Keratinocyte (primary cell): ENCODE measurements around the gene CHSY3. TPM values are rescaled to one million over a fixed set of nuclear protein-coding genes. Genes with fewer than 3 reads are reported as not detected.

Experiments
- DNase-seq: peaks from one replicate; pipeline ENCODE4 v3.0.0-alpha.2; 2011; ENCODE audit warnings: low read depth, missing footprints, low spot score
- FAIRE-seq: peaks from 2 replicates; lab custom pipeline; 2011; peaks lifted over from hg19 to GRCh38; lab: Jason Lieb, UNC
- H2AFZ ChIP-seq: 2 replicates; pipeline ENCODE4 v1.6.0; 2012; ENCODE audit warnings: low read length, control low read depth, inconsistent platforms; ENCODE audit not compliant: control insufficient read depth
- H3K27ac ChIP-seq: 2 replicates; pipeline ENCODE4 v1.5.1; 2011; ENCODE audit warnings: low read length; ENCODE audit not compliant: control insufficient read depth, insufficient read depth
- H3K27me3 ChIP-seq: 3 replicates; pipeline ENCODE4 v1.6.0; 2011; ENCODE audit warnings: low read length; ENCODE audit not compliant: control insufficient read depth, insufficient read depth; ENCODE audit errors: extremely low read depth
- H3K36me3 ChIP-seq, 2 experiments: 2 replicates in 1 of 2; 3 replicates in 1 of 2; pipeline ENCODE4 v1.5.1; 2011; ENCODE audit warnings: low read length in 2 of 2, mild to moderate bottlenecking in 1 of 2; ENCODE audit not compliant: control insufficient read depth in 2 of 2, insufficient read depth in 2 of 2; ENCODE audit errors: extremely low read depth in 1 of 2
- H3K4me1 ChIP-seq: 3 replicates; pipeline ENCODE4 v1.5.1; 2011; ENCODE audit warnings: low read length; ENCODE audit not compliant: control insufficient read depth, insufficient read depth; ENCODE audit errors: extremely low read depth
- H3K4me2 ChIP-seq: 3 replicates; pipeline ENCODE4 v1.6.0; 2011; ENCODE audit warnings: low read depth, low read length; ENCODE audit not compliant: control insufficient read depth, insufficient read depth; ENCODE audit errors: extremely low read depth
- H3K4me3 ChIP-seq, 3 experiments: fragments of 200-600 bp in 1 of 3; sonication (generic) in 1 of 3; 2 replicates in 2 of 3; 3 replicates in 1 of 3; pipeline ENCODE4 v1.5.1; 2011 to 2016; ENCODE audit warnings: low read length in 3 of 3, mild to moderate bottlenecking in 3 of 3, control low read depth in 2 of 3, inconsistent platforms in 1 of 3, low read depth in 1 of 3, mixed read lengths in 1 of 3, mixed run types in 1 of 3, moderate library complexity in 1 of 3; ENCODE audit not compliant: control insufficient read depth in 2 of 3, insufficient read depth in 2 of 3; ENCODE audit errors: extremely low read depth in 1 of 3
- H3K79me2 ChIP-seq: 2 replicates; pipeline ENCODE4 v1.6.0; 2012; ENCODE audit warnings: low read length; ENCODE audit not compliant: control insufficient read depth, insufficient read depth
- H3K9ac ChIP-seq: 3 replicates; pipeline ENCODE4 v1.6.0; 2011; ENCODE audit warnings: low read length; ENCODE audit not compliant: control insufficient read depth, insufficient read depth; ENCODE audit errors: extremely low read depth
- H3K9me1 ChIP-seq: 3 replicates; pipeline ENCODE4 v1.6.0; 2011; ENCODE audit warnings: low read length; ENCODE audit not compliant: control insufficient read depth, insufficient read depth; ENCODE audit errors: extremely low read depth
- H3K9me3 ChIP-seq: 2 replicates; pipeline ENCODE4 v1.5.1; 2012; ENCODE audit warnings: low read depth, low read length; ENCODE audit not compliant: control insufficient read depth
- H4K20me1 ChIP-seq: 3 replicates; pipeline ENCODE4 v1.6.0; 2011; ENCODE audit warnings: low read length; ENCODE audit not compliant: control insufficient read depth, insufficient read depth; ENCODE audit errors: extremely low read depth
- CTCF ChIP-seq, 3 experiments: IDR thresholded peaks in 1 of 3; conservative IDR thresholded peaks in 1 of 3; optimal IDR thresholded peaks in 1 of 3; 2 replicates in 2 of 3; 3 replicates in 1 of 3; pipeline versions ENCODE3 to v1.5.1; 2011; ENCODE audit warnings: low read length in 3 of 3, mild to moderate bottlenecking in 3 of 3, moderate library complexity in 2 of 3, control low read depth in 1 of 3, inconsistent platforms in 1 of 3; ENCODE audit not compliant: insufficient read depth in 2 of 3; ENCODE audit errors: extremely low read depth in 1 of 3
- EZH2 ChIP-seq: IDR thresholded peaks from one replicate; pipeline ENCODE4 v1.6.1; 2012; ENCODE audit warnings: inconsistent platforms, mild to moderate bottlenecking, low read length, moderate library complexity
- dilution Hi-C: fragments of 300-500 bp; cut with MboI; formaldehyde crosslinking; loops from one replicate; pipeline ENCODE4 v1.7.0; 2020; ENCODE audit warnings: low sequenced_read_pairs; ENCODE audit not compliant: extremely low pct_ligation_motif_present
- polyA plus RNA-seq, 5 experiments: library from polyadenylated mRNA; depleted of rRNA in 3 of 5; stranded (reverse) in 3 of 5; stranded (forward) in 1 of 5; unstranded in 1 of 5; fragments of >200 nt; gene quantifications; 1 replicate in 1 of 5; 2 replicates in 3 of 5; 3 replicates in 1 of 5; pipeline versions ENCODE4 v1.2.1 to v1.2.3, GENCODE V29; 2011 to 2012; ENCODE audit warnings: missing spikeins in 2 of 5, low read depth in 1 of 5, low replicate concordance in 1 of 5

Gene CHSY3
- polyA plus RNA-seq, 1 donor (not counting 4 experiments of a cell fraction or from before 2014, with no cell fraction given), result 0.47 TPM

- Histone ChIP-seq H3K9ac (no peak overlapping the region), H3K79me2 (no peaks in the 10 kb centered on the region), H3K4me2 (no peak overlapping the region), H3K9me3 (no peaks in the 10 kb centered on the region), H3K27ac (no peak overlapping the region), H2AFZ (no peak overlapping the region), H4K20me1 (no peaks in the 10 kb centered on the region), H3K36me3 (no peaks in the 10 kb centered on the region), H3K4me3 (no peak overlapping the region), H3K27me3 (no peaks in the 10 kb centered on the region), H3K4me1 (no peaks in the 10 kb centered on the region), H3K9me1 (no peaks in the 10 kb centered on the region)
- DNase-seq, result no peak
- dilution Hi-C loops, result no loop called here
- no peak for TF ChIP-seq EZH2
- TF ChIP-seq CTCF (optimal IDR thresholded peaks at IDR 0.05 in 1 of 3, IDR thresholded peaks at IDR 0.05 in 1 of 3, conservative IDR thresholded peaks at IDR 0.05 in 1 of 3; ENCODE audit: extremely low read depth in 1 of 3, insufficient read depth in 2 of 3, low read length in 3 of 3), result no peak
- no peak for FAIRE-seq
These were observed 97.9 kb downstream of the CHSY3 start for GRCh38 chr5:130002183-130002582.

- no peak overlapping the region for H3K4me3 ChIP-seq
- dilution Hi-C loops, result no loop called here
- no peak for FAIRE-seq
These were observed 98.6 kb downstream of the CHSY3 start for GRCh38 chr5:130002876-130003275.

More at GRCh38 chr5:130002876-130003275, 98.6 kb downstream of the CHSY3 start:
- Histone ChIP-seq H3K27ac (no peak overlapping the region), H3K9me3 (no peaks in the 10 kb centered on the region), H3K27me3 (no peaks in the 10 kb centered on the region), H3K36me3 (no peaks in the 10 kb centered on the region), H3K4me2 (no peak overlapping the region), H3K9ac (no peak overlapping the region), H3K79me2 (no peaks in the 10 kb centered on the region), H3K9me1 (no peaks in the 10 kb centered on the region), H3K4me1 (no peaks in the 10 kb centered on the region), H2AFZ (no peak overlapping the region), H4K20me1 (no peaks in the 10 kb centered on the region)
- TF ChIP-seq CTCF (optimal IDR thresholded peaks at IDR 0.05 in 1 of 3, IDR thresholded peaks at IDR 0.05 in 1 of 3, conservative IDR thresholded peaks at IDR 0.05 in 1 of 3; ENCODE audit: extremely low read depth in 1 of 3, insufficient read depth in 2 of 3, low read length in 3 of 3), result no peak
- TF ChIP-seq EZH2, result no peak
- no peak for DNase-seq
